K562 (cell line): Measurements from ENCODE around the gene KIRREL1. TPM values are rescaled to one million over a fixed set of nuclear protein-coding genes. Genes with fewer than 3 reads are reported as not detected.

Experiments
- ATAC-seq: fragments of 200-7000 bp; cut with Tn5 transposase; 3 replicates; pipeline ENCODE4 v1.9.1; 2020; ENCODE audit warnings: moderate library complexity
- BruUV-seq: library from RNA; stranded (reverse); fragments of 400-500 nt; replicated peaks from 2 replicates; lab custom pipeline; 2021; lab: Mats Ljungman, UMichigan
- CTCF ChIA-PET: fragments of 300-600 bp; formaldehyde crosslinking; extraction: SDS; loops from one replicate; lab custom pipeline; 2021; ENCODE audit warnings: low intra/inter-chr PET ratio; lab: Yijun Ruan, JAX
- POLR2A ChIA-PET: fragments of 300-600, 350-650 bp; sonication (Branson Sonifier 250); formaldehyde crosslinking; extraction: SDS; loops from one replicate; lab custom pipeline; 2021; ENCODE audit warnings: antibody characterized with exemption, inconsistent platforms; lab: Yijun Ruan, JAX
- DNase-seq, 4 experiments: peaks; one replicate each; pipeline versions ENCODE4 v3.0.0 to v3.0.0-alpha.2; 2011 to 2018; ENCODE audit warnings: low spot score in 3 of 4, mixed read lengths in 3 of 4; ENCODE audit errors: extremely low read depth in 1 of 4
- FAIRE-seq: peaks from 2 replicates; lab custom pipeline; 2011; peaks lifted over from hg19 to GRCh38; lab: Jason Lieb, UNC
- H2AFZ ChIP-seq: 2 replicates; pipeline ENCODE4 v1.6.0; 2011; ENCODE audit warnings: low read depth, low read length, control low read depth, inconsistent platforms
- H3K27ac ChIP-seq: fragments of 200-600 bp; 3 replicates; pipeline ENCODE4 v1.8.0; 2011; ENCODE audit warnings: low read depth, mild to moderate bottlenecking, control low read depth, inconsistent platforms, low read length, moderate library complexity, mixed read lengths; ENCODE audit errors: extremely low read depth
- H3K27me3 ChIP-seq, 2 experiments: fragments of 300-600 bp in 1 of 2; 2 replicates in 1 of 2; 3 replicates in 1 of 2; pipeline versions ENCODE4 v1.6.0 to v1.8.0; 2011; ENCODE audit warnings: inconsistent platforms in 2 of 2, low read length in 2 of 2, mild to moderate bottlenecking in 1 of 2, mixed read lengths in 1 of 2, moderate library complexity in 1 of 2; ENCODE audit not compliant: control insufficient read depth in 2 of 2, insufficient read depth in 2 of 2
- H3K36me3 ChIP-seq: fragments of 300-600 bp; 3 replicates; pipeline ENCODE4 v1.8.0; 2011; ENCODE audit warnings: mild to moderate bottlenecking, low read length, inconsistent platforms; ENCODE audit not compliant: control insufficient read depth, insufficient read depth
- H3K4me1 ChIP-seq, 2 experiments: fragments of 200-600 bp in 1 of 2; replicated peaks in 1 of 2; 2 replicates in 1 of 2; 3 replicates in 1 of 2; pipeline versions ENCODE4 v1.5.1 to v1.8.0; 2011; ENCODE audit warnings: inconsistent platforms in 2 of 2, low read length in 2 of 2, mild to moderate bottlenecking in 1 of 2, mixed read lengths in 1 of 2, moderate library complexity in 1 of 2; ENCODE audit not compliant: control insufficient read depth in 2 of 2, insufficient read depth in 2 of 2
- H3K4me2 ChIP-seq: 2 replicates; pipeline ENCODE4 v1.6.1; 2011; ENCODE audit warnings: low read length, control low read depth, inconsistent platforms, mixed read lengths; ENCODE audit not compliant: insufficient read depth
- H3K4me3 ChIP-seq: fragments of 200-600 bp; sonication (generic), shearing (Covaris generic); 2 replicates; pipeline ENCODE4 v1.5.1; 2016; ENCODE audit warnings: control low read depth, inconsistent platforms
- H3K79me2 ChIP-seq: fragments of 200-600 bp; 3 replicates; pipeline ENCODE4 v1.8.0; 2011; ENCODE audit warnings: low read length, inconsistent platforms; ENCODE audit not compliant: control insufficient read depth, insufficient read depth
- H3K9ac ChIP-seq, 2 experiments: 2 replicates each; pipeline versions ENCODE4 v1.6.0 to v1.6.1; 2011; ENCODE audit warnings: low read depth in 2 of 2, low read length in 2 of 2, control low read depth in 1 of 2, inconsistent platforms in 1 of 2, mild to moderate bottlenecking in 1 of 2, mixed read lengths in 1 of 2; ENCODE audit not compliant: insufficient read depth in 1 of 2
- H3K9me1 ChIP-seq: one replicate; pipeline ENCODE4 v1.6.0; 2011; ENCODE audit warnings: inconsistent platforms, mild to moderate bottlenecking, low read length, moderate library complexity; ENCODE audit not compliant: control insufficient read depth, insufficient read depth
- H3K9me3 ChIP-seq: replicated peaks from 2 replicates; pipeline ENCODE4 v1.5.1; 2011; ENCODE audit warnings: low read depth, low read length, inconsistent platforms; ENCODE audit not compliant: control insufficient read depth, insufficient read depth
- H4K20me1 ChIP-seq: replicated peaks from 2 replicates; pipeline ENCODE4 v1.6.1; 2011; ENCODE audit warnings: low read length, inconsistent platforms, mixed read lengths; ENCODE audit not compliant: control insufficient read depth, insufficient read depth
- NFYB ChIP-seq: IDR thresholded peaks from 2 replicates; pipeline ENCODE4 v1.6.1; 2011; ENCODE audit warnings: mild to moderate bottlenecking, moderate library complexity; ENCODE audit not compliant: insufficient read length; ENCODE audit errors: extremely low read depth
- PHTF2 ChIP-seq: fragments of 250-450 bp; sonication (Bioruptor Pico); IDR thresholded peaks from 2 replicates; pipeline ENCODE4 v1.5.0; 2021; ENCODE audit warnings: mild to moderate bottlenecking
- WGBS: fragments of 100-300 bp; shearing (Covaris generic); methylation state at CpG from one replicate; pipeline ENCODE4 v1.1.6; 2016; ENCODE audit warnings: low coverage, mixed read lengths; ENCODE audit not compliant: insufficient coverage; ENCODE audit errors: missing lambda C conversion rate; 5-methylcytosine and 5-hydroxymethylcytosine counted together
- in situ Hi-C: fragments of 300-500 bp; cut with MboI; formaldehyde crosslinking; loops from 4 replicates; pipeline ENCODE4 v1.15.0; 2018; ENCODE audit warnings: inconsistent platforms, mixed read lengths
- intact Hi-C: fragments of 100-400 bp; cut with micrococcal nuclease; formaldehyde crosslinking; loops from 2 replicates; pipeline ENCODE4 v1.14.2; 2022
- polyA plus RNA-seq, 8 experiments: library from polyadenylated mRNA; depleted of rRNA in 4 of 8; stranded (reverse) in 5 of 8; unstranded in 3 of 8; fragments of >200 nt; fragmentation: Nextera tagmentation in 2 of 8; fragmentation: Illumina TruSeq in 1 of 8; extraction: Ambion mirVana in 2 of 8; extraction: Trizol in 1 of 8; gene quantifications; 2 replicates each; pipeline versions ENCODE4 v1.2.1 to v1.2.3, GENCODE V29; 2011 to 2014; ENCODE audit warnings: inconsistent platforms in 1 of 8, missing spikeins in 1 of 8
- total RNA-seq, 7 experiments: library from RNA; depleted of rRNA in 6 of 7; stranded (reverse); fragments of >200 nt in 6 of 7; fragmentation: Illumina TruSeq in 2 of 7; extraction: Trizol in 2 of 7; gene quantifications; 2 replicates each; pipeline versions ENCODE4 v1.2.1 to v1.2.3, GENCODE V29; 2011 to 2021; ENCODE audit warnings: low replicate concordance in 1 of 7
- TF ChIP-seq, protein P1 (sequence below): fragments of 450-650 bp; IDR thresholded peaks from 2 replicates; pipeline ENCODE4 v1.6.1; 2016; ENCODE audit warnings: missing biosample characterization, missing genetic modification characterization
- TF ChIP-seq, protein P2 (sequence below): IDR thresholded peaks from 3 replicates; pipeline ENCODE4 v1.6.1; 2011; ENCODE audit warnings: borderline replicate concordance, mild to moderate bottlenecking, moderate library complexity; ENCODE audit not compliant: insufficient read length; ENCODE audit errors: extremely low read depth
- TF ChIP-seq, protein P3 (sequence below): sonication (generic); formaldehyde crosslinking; IDR thresholded peaks from 2 replicates; pipeline ENCODE4 v1.8.1; 2022; ENCODE audit warnings: missing genetic modification reagents
- TF ChIP-seq, protein P4 (sequence below): fragments of 450-650 bp; IDR thresholded peaks from 2 replicates; pipeline ENCODE4 v1.6.1; 2018; ENCODE audit warnings: mild to moderate bottlenecking, low read depth; ENCODE audit not compliant: partially characterized antibody

Gene KIRREL1
- total and polyA plus RNA-seq, 9 of the 15 experiments (the other 6 are each of a cell fraction or from before 2014, with no cell fraction given), result under 0.01 to 0.22 (median 0.03) TPM; not detected in 3

DNA sequence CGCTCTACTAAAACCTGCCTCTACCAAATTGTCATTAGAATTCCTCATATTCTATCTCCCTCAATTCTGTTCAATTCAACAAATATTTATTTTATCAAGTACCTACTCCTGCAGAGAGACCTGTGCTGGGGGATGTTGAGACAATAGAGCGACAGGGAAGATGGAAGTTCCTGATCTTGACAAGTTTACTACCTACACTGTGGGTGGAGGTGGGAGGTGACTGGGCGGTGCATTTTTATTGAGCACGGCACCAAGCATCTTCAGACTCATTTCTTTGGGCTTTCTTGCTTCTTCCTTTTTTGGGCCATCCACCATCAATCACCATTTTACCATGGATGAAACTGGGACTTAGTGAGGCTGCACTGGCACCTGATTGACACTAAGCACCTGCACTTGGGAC, 61.3 kb downstream of the KIRREL1 start:
- CTCF ChIA-PET, result no interaction called here
- intact Hi-C loops (no loop called here), in situ Hi-C loops (no loop called here)
- Histone ChIP-seq H3K9ac (no peak overlapping the region), H3K27me3 (peaks cover 0 to 18% of the 10 kb centered on the region in 2 experiments; a peak in 2 of 5 replicates), H4K20me1 (no peaks in the 10 kb centered on the region)
- BruUV-seq, result no TSS peak
- WGBS, result 2% methylated on average over 4 of the region's 4 CpGs
- no peak for ATAC-seq
- POLR2A ChIA-PET, result interaction anchor here (0.6 kb wide), 1 partner anchor 1005 kb away, joined by 3 read pairs; no protein-coding TSS in a partner anchor
- TF ChIP-seq PHTF2 (no peak), NFYB (no peak)
- TF ChIP-seq, protein P1, sequence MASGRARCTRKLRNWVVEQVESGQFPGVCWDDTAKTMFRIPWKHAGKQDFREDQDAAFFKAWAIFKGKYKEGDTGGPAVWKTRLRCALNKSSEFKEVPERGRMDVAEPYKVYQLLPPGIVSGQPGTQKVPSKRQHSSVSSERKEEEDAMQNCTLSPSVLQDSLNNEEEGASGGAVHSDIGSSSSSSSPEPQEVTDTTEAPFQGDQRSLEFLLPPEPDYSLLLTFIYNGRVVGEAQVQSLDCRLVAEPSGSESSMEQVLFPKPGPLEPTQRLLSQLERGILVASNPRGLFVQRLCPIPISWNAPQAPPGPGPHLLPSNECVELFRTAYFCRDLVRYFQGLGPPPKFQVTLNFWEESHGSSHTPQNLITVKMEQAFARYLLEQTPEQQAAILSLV (tag), result no peak
- TF ChIP-seq, protein P2, sequence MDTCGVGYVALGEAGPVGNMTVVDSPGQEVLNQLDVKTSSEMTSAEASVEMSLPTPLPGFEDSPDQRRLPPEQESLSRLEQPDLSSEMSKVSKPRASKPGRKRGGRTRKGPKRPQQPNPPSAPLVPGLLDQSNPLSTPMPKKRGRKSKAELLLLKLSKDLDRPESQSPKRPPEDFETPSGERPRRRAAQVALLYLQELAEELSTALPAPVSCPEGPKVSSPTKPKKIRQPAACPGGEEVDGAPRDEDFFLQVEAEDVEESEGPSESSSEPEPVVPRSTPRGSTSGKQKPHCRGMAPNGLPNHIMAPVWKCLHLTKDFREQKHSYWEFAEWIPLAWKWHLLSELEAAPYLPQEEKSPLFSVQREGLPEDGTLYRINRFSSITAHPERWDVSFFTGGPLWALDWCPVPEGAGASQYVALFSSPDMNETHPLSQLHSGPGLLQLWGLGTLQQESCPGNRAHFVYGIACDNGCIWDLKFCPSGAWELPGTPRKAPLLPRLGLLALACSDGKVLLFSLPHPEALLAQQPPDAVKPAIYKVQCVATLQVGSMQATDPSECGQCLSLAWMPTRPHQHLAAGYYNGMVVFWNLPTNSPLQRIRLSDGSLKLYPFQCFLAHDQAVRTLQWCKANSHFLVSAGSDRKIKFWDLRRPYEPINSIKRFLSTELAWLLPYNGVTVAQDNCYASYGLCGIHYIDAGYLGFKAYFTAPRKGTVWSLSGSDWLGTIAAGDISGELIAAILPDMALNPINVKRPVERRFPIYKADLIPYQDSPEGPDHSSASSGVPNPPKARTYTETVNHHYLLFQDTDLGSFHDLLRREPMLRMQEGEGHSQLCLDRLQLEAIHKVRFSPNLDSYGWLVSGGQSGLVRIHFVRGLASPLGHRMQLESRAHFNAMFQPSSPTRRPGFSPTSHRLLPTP, result no peak
- TF ChIP-seq, protein P3, sequence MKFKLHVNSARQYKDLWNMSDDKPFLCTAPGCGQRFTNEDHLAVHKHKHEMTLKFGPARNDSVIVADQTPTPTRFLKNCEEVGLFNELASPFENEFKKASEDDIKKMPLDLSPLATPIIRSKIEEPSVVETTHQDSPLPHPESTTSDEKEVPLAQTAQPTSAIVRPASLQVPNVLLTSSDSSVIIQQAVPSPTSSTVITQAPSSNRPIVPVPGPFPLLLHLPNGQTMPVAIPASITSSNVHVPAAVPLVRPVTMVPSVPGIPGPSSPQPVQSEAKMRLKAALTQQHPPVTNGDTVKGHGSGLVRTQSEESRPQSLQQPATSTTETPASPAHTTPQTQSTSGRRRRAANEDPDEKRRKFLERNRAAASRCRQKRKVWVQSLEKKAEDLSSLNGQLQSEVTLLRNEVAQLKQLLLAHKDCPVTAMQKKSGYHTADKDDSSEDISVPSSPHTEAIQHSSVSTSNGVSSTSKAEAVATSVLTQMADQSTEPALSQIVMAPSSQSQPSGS (CRISPR knock-in tag), result no peak
- TF ChIP-seq, protein P4, sequence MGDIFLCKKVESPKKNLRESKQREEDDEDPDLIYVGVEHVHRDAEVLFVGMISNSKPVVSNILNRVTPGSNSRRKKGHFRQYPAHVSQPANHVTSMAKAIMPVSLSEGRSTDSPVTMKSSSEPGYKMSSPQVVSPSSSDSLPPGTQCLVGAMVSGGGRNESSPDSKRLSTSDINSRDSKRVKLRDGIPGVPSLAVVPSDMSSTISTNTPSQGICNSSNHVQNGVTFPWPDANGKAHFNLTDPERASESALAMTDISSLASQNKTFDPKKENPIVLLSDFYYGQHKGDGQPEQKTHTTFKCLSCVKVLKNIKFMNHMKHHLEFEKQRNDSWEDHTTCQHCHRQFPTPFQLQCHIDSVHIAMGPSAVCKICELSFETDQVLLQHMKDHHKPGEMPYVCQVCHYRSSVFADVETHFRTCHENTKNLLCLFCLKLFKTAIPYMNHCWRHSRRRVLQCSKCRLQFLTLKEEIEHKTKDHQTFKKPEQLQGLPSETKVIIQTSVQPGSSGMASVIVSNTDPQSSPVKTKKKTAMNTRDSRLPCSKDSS, result no peak
- TF ChIP-seq, all 486 proteins: peak for 0
- H3K4me3 ChIP-seq, result no peak overlapping the region
- no peak for FAIRE-seq
- H3K9me1 ChIP-seq, result no peaks in the 10 kb centered on the region
- no peaks in the 10 kb centered on the region for H3K4me1 ChIP-seq
- no peak for DNase-seq
- H3K36me3 ChIP-seq, result no peaks in the 10 kb centered on the region
- H3K79me2 ChIP-seq, result no peaks in the 10 kb centered on the region
- no peak overlapping the region for H2AFZ ChIP-seq
- no peaks in the 10 kb centered on the region for H3K9me3 ChIP-seq
- no peak overlapping the region for H3K27ac ChIP-seq
- H3K4me2 ChIP-seq, result no peak overlapping the region
